Colon (tissue), 2 donors: ENCODE results near the gene SPRTN.

Experiments
- FAIRE-seq: peaks from 2 replicates; lab custom pipeline; 2012; peaks lifted over from hg19 to GRCh38; lab: Jason Lieb, UNC
- donor health status: control.
- donor health status: control.

Gene SPRTN

GRCh38 chr1:231338270-231339128, at the start of gene SPRTN:
Gene SPRTN (plus strand): TSS chr1:231338293. CDS start chr1:231338384, 91 bp downstream.
- FAIRE-seq: no peak

GRCh38 chr1:231295938-231296337, 42.2 kb upstream of the SPRTN start:
- no peak for FAIRE-seq

GRCh38 chr1:231301990-231302389, 36.1 kb upstream of the SPRTN start:
- FAIRE-seq: no peak

GRCh38 chr1:231310391-231310934, 27.6 kb upstream of the SPRTN start:
- FAIRE-seq: no peak

GRCh38 chr1:231311720-231312431, 26.2 kb upstream of the SPRTN start:
- no peak for FAIRE-seq

- FAIRE-seq: no peak
These were observed 25.7 kb upstream of the SPRTN start for GRCh38 chr1:231312432-231312788.

GRCh38 chr1:231313661-231314060, 24.4 kb upstream of the SPRTN start:
- no peak for FAIRE-seq

GRCh38 chr1:231315887-231316286, 22.2 kb upstream of the SPRTN start:
- FAIRE-seq: no peak

GRCh38 chr1:231317306-231318014, 20.6 kb upstream of the SPRTN start:
- FAIRE-seq: no peak

- no peak for FAIRE-seq
These were observed 20.1 kb upstream of the SPRTN start for GRCh38 chr1:231318015-231318355.

GRCh38 chr1:231318568-231318967, 19.5 kb upstream of the SPRTN start:
- FAIRE-seq: no peak

- FAIRE-seq: no peak
These were observed 19.0 kb upstream of the SPRTN start for GRCh38 chr1:231319080-231319479.

- FAIRE-seq: no peak
These were observed 15.1 kb upstream of the SPRTN start for GRCh38 chr1:231322880-231323530.

GRCh38 chr1:231324660-231325059, 13.4 kb upstream of the SPRTN start:
- no peak for FAIRE-seq

GRCh38 chr1:231326248-231326647, 11.8 kb upstream of the SPRTN start:
- FAIRE-seq: no peak

- no peak for FAIRE-seq
These were observed 10.5 kb upstream of the SPRTN start for GRCh38 chr1:231327617-231328016.

GRCh38 chr1:231329483-231329882, 8.6 kb upstream of the SPRTN start:
- no peak for FAIRE-seq

GRCh38 chr1:231332761-231333160, 5.3 kb upstream of the SPRTN start:
- FAIRE-seq: no peak

- FAIRE-seq: no peak
These were observed 3.9 kb upstream of the SPRTN start for GRCh38 chr1:231334079-231334666.

- FAIRE-seq: no peak
These were observed 3.1 kb upstream of the SPRTN start for GRCh38 chr1:231334952-231335351.

- no peak for FAIRE-seq
These were observed 2.2 kb upstream of the SPRTN start for GRCh38 chr1:231335663-231336602.
